Prostate gland (tissue), 2 donors: ENCODE results near the gene RDM1. TPM values are rescaled to one million over a fixed set of nuclear protein-coding genes. Genes with fewer than 3 reads are reported as not detected.

Experiments
- DNase-seq: peaks from one replicate; pipeline ENCODE4 v3.0.0-alpha.2; 2019; ENCODE audit warnings: low spot score
- H3K27ac ChIP-seq, 2 donors: fragments of 200-600 bp; sonication (generic); 2 replicates each; pipeline ENCODE4 v1.5.1; 2017 to 2019
- H3K27me3 ChIP-seq: fragments of 200-600 bp; sonication (generic); replicated peaks from 2 replicates; pipeline ENCODE4 v1.5.1; 2019; ENCODE audit not compliant: insufficient read depth
- H3K36me3 ChIP-seq, 2 donors: fragments of 200-600 bp; sonication (generic); 1 replicate in 1 of 2; 2 replicates in 1 of 2; pipeline versions ENCODE4 v1.5.1 to v1.8.1; 2017 to 2019
- H3K4me1 ChIP-seq: fragments of 200-600 bp; sonication (generic); replicated peaks from 2 replicates; pipeline ENCODE4 v1.5.1; 2019
- H3K4me3 ChIP-seq, 2 donors: fragments of 200-600 bp; sonication (generic); 2 replicates each; pipeline ENCODE4 v1.5.1; 2017 to 2019
- H3K9me3 ChIP-seq: fragments of 200-600 bp; sonication (generic); 2 replicates; pipeline ENCODE4 v1.5.1; 2017
- CTCF ChIP-seq, 4 experiments: fragments of 200-600 bp in 2 of 4; fragments of 450-650 bp in 2 of 4; sonication (generic) in 2 of 4; IDR thresholded peaks; 1 replicate in 3 of 4; 2 replicates in 1 of 4; pipeline ENCODE4 v1.5.1; 2016 to 2019; ENCODE audit warnings: antibody characterized with exemption in 4 of 4, mild to moderate bottlenecking in 2 of 4, moderate library complexity in 2 of 4
- POLR2A ChIP-seq: fragments of 450-650 bp; IDR thresholded peaks from one replicate; pipeline ENCODE4 v1.6.1; 2016; ENCODE audit warnings: antibody characterized with exemption, mild to moderate bottlenecking
- POLR2AphosphoS5 ChIP-seq: sonication (generic); formaldehyde crosslinking; IDR thresholded peaks from one replicate; pipeline ENCODE4 v1.6.1; 2017; ENCODE audit warnings: antibody characterized with exemption
- WGBS: methylation state at CpG from one replicate; pipeline ENCODE4 v1.1.5; 2018; 5-methylcytosine and 5-hydroxymethylcytosine counted together
- intact Hi-C: fragments of 100-400 bp; cut with DNase I; formaldehyde crosslinking; loops from one replicate; pipeline ENCODE4 v1.14.2; 2022
- total RNA-seq, 2 donors: library from RNA; depleted of rRNA; stranded (reverse); fragments of >200 nt; gene quantifications; one replicate each; pipeline ENCODE4 v1.1.0, GENCODE V29; 2016

RDM1 gene
- total RNA-seq, 2 donors from 2014 or later = 2.4 TPM; not detected in 1

GRCh38 chr17:35968520-35969054 is 38.0 kb upstream of the RDM1 start:
- Histone ChIP-seq H3K4me1 (peaks cover under 1% of the 10 kb centered on the region), H3K9me3 (no peaks in the 10 kb centered on the region), H3K27ac (no peak overlapping the region), H3K4me3 (no peak overlapping the region), H3K27me3 (no peaks in the 10 kb centered on the region), H3K36me3 (no peaks in the 10 kb centered on the region)
- 85% methylated on average over 10 of the region's 10 CpGs for WGBS
- no peak for TF ChIP-seq CTCF (IDR thresholded peaks at IDR 0.05)
- no peak for TF ChIP-seq POLR2A
- no peak for TF ChIP-seq POLR2AphosphoS5
- no peak for DNase-seq
- intact Hi-C loops = loop anchor here (2.0 kb wide), 1 partner anchor 514 kb away; no protein-coding TSS in a partner anchor

GRCh38 chr17:35965272-35965671 is 34.7 kb upstream of the RDM1 start:
- no peak for DNase-seq
- 90% methylated on average over 7 of the region's 7 CpGs for WGBS
- no peaks in the 10 kb centered on the region for H3K4me1 ChIP-seq
- TF ChIP-seq CTCF (IDR thresholded peaks at IDR 0.05) (no peak), POLR2A (no peak), POLR2AphosphoS5 (no peak)
- H3K27ac ChIP-seq = no peak overlapping the region
- no peaks in the 10 kb centered on the region for H3K27me3 ChIP-seq
- no peak overlapping the region for H3K4me3 ChIP-seq
- H3K9me3 ChIP-seq = no peaks in the 10 kb centered on the region
- intact Hi-C loops = no loop called here
- H3K36me3 ChIP-seq = no peaks in the 10 kb centered on the region

- no peak for DNase-seq
- intact Hi-C loops = no loop called here
- no peaks in the 10 kb centered on the region for H3K27me3 ChIP-seq
- H3K4me3 ChIP-seq = no peak overlapping the region
- WGBS = 70% methylated on average over 6 of the region's 6 CpGs
- H3K4me1 ChIP-seq = no peaks in the 10 kb centered on the region
- H3K36me3 ChIP-seq = no peaks in the 10 kb centered on the region
- H3K9me3 ChIP-seq = no peaks in the 10 kb centered on the region
- no peak for TF ChIP-seq POLR2AphosphoS5
- no peak for TF ChIP-seq POLR2A
- TF ChIP-seq CTCF (IDR thresholded peaks at IDR 0.05) = no peak
- no peak overlapping the region for H3K27ac ChIP-seq
These were observed 33.1 kb upstream of the RDM1 start for GRCh38 chr17:35963663-35964062.

- TF ChIP-seq POLR2A (no peak), POLR2AphosphoS5 (no peak), CTCF (IDR thresholded peaks at IDR 0.05) (no peak)
- H3K9me3 ChIP-seq = no peaks in the 10 kb centered on the region
- no peaks in the 10 kb centered on the region for H3K27me3 ChIP-seq
- no peak for DNase-seq
- H3K4me1 ChIP-seq = no peaks in the 10 kb centered on the region
- intact Hi-C loops = no loop called here
- no peaks in the 10 kb centered on the region for H3K36me3 ChIP-seq
- no peak overlapping the region for H3K4me3 ChIP-seq
- 60% methylated on average over 7 of the region's 7 CpGs for WGBS
- no peak overlapping the region for H3K27ac ChIP-seq
These were observed 23.1 kb upstream of the RDM1 start for GRCh38 chr17:35953720-35954119.

- H3K9me3 ChIP-seq = no peaks in the 10 kb centered on the region
- H3K27me3 ChIP-seq = no peaks in the 10 kb centered on the region
- no peaks in the 10 kb centered on the region for H3K36me3 ChIP-seq
- H3K27ac ChIP-seq = no peak overlapping the region
- WGBS = 73% methylated on average over 3 of the region's 3 CpGs
- no peak overlapping the region for H3K4me3 ChIP-seq
- no peak for DNase-seq
- TF ChIP-seq POLR2A (no peak), POLR2AphosphoS5 (no peak), CTCF (IDR thresholded peaks at IDR 0.05) (no peak)
- H3K4me1 ChIP-seq = no peaks in the 10 kb centered on the region
- intact Hi-C loops = no loop called here
These were observed 18.8 kb upstream of the RDM1 start for GRCh38 chr17:35949401-35949800.
